NCI-H2196 treated with DMSO at 0.1 percent for 48 hours (cell line): Measurements from ENCODE around the gene TTC23.

ENCODE experiments used
- DNase-seq: peaks from one replicate; lab custom pipeline; 2025; ENCODE audit not compliant: unreplicated experiment; lab: John Stamatoyannopoulos, UW

Gene TTC23, protein sequence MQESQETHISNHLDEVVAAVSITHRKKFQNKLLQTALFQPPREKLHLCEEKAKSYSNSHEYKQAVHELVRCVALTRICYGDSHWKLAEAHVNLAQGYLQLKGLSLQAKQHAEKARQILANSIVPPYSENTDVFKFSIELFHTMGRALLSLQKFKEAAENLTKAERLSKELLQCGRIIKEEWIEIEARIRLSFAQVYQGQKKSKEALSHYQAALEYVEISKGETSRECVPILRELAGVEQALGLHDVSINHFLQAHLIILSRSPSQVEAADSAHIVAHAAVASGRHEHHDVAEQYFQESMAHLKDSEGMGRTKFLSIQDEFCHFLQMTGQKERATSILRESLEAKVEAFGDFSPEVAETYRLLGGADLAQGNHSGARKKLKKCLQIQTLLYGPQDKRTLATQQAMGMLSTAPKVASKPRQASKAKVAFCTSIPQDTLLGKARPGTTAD

DNA sequence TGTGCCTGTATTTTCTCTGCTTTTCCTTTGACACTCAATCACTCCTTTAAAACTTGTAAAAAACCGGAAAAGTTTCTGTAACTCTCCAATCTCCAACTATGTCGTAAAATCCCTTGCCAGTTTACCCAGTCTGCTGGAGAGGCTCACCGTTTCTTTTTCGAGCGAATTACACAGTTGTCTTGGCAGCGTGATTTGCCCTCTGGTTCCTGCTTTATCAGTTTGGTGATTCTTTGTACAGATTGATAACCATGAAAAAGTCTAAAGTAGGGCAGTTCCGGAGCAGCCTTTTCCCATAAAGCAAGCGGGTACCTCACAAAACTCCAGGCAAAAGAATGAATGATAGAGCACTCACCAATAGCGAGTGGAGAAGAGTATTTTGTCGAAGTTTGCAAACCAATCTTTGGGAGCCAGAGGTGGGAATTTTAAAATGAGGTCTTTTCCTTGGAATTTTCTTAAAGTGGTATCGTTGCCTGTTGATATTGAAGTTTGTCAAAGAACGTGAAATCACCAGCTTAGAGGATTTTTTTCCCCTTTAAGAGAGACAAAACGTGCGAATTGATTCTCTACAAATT lies at the start of gene TTC23:
Gene TTC23, minus strand, starts transcription at position 312 of the 572 bp plus-strand sequence. CDS start 20,869 bp downstream, outside the sequence.
- DNase-seq = no peak

DNA sequence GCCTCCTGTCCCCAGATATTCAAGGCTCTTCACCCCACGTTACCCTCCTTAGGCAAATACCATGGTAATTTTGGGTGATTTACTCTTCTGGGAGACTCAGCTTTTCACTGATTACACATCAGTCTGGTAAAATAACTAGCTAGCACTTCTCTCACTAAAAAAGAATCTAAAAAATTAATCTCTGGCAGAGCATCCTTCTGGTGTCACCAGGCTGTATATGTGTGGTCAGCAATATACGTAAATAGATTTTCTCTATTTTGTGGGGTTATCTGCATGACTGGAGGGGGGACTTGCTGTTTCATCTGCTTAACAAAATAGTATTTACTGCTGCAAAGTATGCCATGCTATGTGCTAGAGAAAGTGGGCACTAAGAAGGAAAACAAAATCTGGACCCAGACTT lies 47.0 kb upstream of the TTC23 start:
- DNase-seq = no peak

DNA sequence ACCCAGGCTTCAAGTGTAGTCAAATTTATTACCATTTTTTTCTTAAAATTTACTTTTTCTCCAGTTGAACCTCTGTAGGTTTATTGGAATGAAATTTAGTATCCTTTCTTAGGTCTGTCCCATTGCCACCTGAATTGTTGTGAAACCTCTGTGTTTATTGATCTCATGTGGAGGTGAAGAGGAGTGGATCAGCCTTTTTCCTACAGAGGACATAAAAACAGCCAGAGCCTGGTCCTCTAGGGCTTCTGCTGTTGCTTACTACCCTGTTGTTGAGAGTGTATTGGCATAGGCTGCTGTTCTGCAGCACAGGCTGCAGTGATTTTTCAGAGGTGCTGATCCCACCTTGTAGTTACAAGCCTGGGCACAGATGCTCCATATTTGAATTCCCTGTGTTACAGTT lies 46.5 kb upstream of the TTC23 start:
- DNase-seq = no peak

DNA sequence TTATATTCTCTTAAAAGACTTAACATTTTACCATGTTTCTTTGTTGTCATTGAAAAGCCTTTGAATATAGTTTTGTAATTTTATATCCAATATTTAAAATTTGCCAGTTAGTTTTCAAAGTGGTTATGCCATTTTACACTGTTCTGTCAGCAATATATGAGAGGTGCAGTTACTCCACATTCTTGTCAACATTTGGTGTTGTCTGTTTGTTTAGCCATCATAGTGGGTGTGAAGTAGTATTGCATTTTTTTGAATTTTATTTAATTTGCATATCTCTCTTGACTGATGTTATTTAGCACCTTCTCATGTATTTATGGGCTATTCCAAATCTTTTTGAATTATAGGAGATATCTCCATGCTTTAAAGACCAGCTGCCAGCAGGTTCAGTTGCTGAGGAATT lies 42.3 kb upstream of the TTC23 start:
- no peak for DNase-seq

DNA sequence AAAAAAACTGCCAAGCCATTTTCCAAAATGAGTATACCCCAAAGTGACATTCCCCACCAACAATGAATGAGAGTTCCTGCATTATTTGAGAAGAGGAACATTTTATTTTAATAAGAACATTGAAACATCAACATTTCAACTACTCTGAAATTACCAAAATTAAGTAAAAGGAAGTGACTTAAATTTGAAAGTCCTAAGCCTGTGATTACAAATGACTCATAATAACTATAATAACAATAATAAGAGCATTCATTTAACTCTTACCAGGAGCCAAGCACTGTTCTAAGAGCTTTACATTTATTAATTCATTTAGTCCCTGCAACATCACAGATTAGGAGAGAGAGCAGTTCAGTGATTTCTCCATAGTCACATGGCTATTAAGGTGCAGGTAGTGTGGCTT lies 34.3 kb upstream of the TTC23 start:
- no peak for DNase-seq

DNA sequence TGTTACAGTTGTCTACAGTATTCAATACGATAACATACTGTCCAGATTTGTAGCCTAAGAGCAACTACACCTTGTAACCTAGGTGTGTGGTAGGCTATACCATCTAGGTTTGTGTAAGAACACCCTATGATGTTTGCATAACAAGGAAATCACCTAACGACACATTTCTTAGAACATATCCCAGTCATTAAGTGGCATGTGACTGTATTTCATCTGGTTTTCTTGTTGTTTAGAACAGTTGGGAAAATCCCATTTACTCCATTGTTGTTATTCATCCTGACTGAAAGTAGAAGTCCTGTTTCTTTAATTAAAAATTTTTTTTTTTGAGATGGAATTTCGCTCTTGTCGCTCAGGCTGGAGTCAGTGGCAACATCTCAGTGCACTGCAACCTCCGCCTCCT lies 33.2 kb upstream of the TTC23 start:
- DNase-seq = no peak

DNA sequence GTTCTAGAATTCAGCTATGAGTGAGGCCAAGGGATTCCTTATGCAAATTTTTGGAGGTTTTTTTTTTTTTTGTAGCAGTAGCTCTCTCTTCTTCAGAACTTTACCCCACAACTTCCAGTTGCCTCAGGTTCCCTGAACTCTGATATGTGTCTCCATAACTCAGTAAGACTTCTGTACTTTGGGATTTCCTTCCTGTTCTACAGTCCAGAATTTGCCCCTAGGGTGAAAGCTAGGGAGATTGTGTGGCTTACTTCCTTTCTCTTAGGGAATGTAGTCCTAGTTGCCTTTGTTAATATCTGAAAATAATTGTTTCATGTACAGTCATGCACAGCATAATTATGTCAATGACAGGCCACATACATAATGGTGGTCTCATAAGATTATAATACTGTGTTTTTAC lies 32.7 kb upstream of the TTC23 start:
- no peak for DNase-seq

DNA sequence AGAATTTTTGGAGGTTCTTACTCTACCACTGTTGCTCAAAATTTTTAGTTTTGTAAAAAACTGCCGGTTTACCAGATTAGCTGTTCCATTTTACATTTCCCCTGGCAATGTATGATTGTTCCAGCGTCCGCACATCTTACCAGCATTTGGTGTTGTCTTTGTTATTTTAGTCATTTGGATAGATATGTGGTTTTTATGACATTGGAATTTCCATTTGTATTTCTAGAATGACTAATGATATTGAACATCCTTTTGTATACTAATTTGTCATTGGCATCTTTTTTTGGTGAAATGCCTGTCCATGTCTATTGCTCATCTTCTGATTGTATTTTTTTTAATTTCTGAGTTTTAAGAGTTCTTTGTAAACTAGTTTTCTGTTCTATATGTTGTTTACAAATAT lies 30.4 kb upstream of the TTC23 start:
- no peak for DNase-seq

DNA sequence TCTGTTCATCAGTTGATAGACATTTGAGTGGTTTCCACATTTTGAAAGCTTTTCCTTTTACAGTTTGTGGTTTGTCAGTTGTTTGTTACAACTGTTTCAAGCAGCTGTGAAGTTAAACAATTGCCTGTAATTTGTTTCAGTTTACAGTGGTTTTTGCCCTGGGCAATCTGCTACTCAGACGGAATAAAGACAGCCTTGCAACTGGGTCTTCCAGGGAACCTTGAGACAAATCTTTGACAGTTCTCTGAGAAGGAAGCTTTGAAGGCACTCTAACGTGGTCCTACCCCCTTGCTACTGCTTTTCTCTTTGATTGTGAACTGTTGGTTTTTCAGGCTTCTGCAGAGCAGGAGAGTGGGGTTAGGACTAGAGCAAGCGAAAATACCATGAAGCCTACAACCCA lies 29.9 kb upstream of the TTC23 start:
- DNase-seq = no peak

DNA sequence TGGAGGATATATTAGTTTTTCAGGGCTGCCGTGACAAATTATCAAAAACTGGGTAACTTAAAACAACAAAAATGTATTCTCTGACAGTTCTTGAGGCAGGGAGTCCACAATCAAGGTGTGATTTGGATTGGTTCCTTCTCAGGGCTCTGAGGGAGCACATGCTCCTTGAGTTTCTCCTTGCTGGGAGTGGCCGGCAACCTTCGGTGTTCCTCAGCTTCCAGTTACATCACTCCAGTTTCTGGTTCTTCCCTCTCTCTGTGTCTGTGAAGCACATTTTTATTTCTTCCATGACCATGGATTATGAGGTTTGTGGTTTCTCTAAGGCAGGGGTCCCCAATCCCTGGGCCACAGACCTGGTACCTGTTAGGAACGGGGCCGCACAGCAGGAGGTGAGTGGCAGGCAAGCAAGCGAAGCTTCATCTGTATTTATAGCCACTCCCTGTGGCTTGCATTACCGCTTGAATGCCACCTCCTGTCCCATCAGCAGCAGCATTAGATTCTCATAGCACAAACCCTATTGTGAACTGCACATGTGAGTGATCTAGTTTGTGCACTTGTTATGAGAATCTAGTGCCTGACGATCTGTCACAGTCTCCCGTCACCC lies 26.2 kb upstream of the TTC23 start:
- DNase-seq = no peak

DNA sequence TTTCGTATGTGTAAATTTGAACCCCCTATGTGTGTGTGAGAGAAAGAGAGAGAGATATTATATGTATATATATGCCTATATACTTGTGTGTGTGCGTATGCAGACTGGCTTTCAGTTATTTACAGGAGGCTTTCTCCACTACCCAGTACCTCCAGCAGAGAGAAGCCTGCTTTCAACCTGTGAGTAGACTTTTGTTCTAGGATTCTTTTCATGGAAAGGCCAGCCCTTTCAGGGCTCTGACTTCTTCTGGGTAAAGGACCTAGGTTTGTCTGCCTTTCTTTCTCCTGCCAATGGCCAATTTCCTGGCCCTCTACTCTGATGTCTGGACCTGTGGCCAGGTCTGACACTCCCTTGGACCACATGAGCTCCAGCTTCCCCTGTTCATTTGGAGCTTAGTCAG lies 25.7 kb upstream of the TTC23 start:
- no peak for DNase-seq

DNA sequence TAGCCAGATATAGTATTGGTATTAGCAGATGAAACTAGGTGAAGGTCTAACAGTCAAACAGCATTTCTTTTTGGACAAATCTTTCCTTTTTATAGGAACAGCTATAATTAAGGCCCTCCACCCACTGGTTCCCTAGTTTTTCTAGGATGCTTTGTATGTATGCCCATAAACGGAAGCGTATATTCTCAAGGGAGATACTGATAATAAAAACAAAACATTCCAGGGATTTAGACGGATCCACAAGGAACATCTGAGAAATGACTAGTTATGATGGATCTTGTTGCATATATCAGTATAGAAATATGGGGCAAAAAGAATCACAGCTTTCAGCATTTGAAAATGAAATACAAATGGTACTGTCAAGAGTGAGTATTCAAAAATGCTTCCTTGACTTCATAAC lies 24.4 kb upstream of the TTC23 start:
- no peak for DNase-seq

DNA sequence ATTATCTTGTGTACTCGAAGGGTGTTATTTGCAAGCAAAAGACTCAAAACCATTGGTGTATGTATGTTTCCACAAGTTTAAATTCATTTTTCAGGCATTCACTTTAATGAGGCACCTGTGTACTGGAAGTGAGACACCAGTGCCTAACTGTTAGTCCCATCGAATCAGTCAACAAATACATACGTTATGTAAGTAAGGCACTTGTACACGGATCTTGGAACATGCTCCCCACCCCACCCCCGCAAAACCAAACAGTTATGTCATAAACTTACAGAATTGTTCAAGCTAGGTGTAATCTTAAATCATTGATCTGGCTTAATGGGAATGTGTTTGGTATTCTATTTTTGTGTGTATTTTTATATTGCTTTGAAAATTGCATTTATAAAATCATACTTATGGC lies 19.1 kb upstream of the TTC23 start:
- no peak for DNase-seq

DNA sequence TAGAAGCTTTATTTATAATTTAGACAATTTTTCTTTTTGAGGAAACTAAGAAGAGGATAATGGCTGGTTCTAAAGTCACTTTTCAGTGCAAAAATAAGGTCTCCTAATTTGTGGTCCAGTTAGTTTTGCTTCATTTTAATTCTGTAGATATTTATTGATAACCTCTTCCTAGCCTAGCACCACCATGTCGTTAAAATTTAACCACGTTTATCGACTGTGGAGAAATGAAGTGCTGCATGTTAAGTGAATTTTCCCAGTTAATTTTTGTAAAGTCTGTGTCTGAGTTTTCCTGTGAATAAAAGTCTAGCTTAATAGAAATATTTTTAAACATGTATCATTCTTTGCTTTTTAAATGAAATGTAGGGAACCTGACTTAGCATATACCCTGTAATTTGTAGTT lies 18.6 kb upstream of the TTC23 start:
- DNase-seq = no peak

DNA sequence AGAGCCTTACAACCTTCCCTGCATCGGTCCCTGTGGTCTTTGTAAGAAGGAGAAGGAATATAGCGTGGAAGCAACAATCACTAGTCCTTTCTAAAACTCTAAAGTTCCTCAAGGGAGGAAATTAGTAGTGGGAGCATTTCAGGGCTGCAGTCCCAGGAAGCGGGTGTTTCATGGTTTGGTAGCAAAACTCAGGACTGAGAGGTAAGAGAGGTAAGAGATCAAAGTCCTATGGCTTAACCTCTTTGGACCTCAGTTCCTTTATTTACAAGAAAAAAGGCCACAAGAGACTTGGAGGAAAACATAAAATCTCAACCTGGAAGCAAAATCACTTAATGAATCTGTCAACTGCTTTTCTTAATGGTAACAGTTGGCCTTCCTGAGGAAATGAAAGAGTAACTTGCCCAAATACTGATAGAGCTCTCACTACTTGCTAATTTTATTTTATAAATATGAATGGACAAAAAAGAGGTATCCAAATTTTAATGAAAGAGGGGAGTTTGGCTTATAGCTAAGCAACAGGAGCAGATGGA lies 16.2 kb upstream of the TTC23 start:
- DNase-seq = no peak

DNA sequence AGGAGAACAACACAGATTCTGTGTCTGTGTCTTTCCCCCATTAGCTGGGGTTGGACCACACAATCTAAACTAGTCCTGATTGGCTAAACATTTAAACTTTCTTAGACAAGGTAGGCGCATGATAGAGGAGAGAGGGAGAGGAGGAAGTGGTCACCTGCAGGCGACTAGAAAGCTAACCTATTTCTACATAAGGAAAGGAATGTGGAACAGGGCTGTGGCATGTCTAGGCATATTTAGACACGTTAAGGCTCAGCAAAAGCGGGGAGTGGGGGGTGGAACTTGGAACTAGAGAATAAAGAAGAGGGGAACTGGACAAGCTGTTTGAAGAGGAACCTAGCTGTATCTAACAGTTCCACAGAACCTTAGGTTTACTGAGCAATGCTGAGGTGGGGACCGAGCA lies 14.7 kb upstream of the TTC23 start:
- no peak for DNase-seq

DNA sequence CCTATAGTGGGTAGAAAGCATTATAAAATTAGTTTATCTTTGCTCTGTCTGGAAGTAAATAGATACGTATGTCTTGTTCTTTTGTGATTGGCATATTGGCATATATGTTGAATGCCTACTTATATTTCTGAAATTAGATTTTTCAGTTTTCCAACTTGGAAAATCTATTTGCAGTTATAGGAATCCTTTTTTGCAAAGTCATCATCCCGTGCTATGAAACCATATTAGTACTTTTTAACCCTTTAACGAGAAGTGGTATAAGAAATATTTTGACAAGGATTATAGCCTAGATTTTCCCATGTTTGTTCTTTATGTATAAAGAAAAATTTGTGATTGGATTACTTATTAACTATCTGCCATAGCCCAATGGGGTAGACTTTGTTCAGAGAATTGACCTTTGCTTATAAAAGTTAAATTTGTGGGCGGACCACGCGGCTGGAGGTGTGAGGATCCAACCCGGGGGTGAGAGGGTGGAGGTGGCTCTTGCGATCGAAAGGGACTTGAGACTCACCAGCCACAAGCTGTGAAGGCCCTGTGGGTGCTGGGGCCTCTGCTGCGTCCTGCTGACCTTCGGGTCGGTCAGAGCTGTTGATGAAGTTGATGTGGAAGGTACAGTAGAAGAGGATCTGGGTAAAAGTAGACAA lies 7.8 kb upstream of the TTC23 start:
- DNase-seq = no peak

DNA sequence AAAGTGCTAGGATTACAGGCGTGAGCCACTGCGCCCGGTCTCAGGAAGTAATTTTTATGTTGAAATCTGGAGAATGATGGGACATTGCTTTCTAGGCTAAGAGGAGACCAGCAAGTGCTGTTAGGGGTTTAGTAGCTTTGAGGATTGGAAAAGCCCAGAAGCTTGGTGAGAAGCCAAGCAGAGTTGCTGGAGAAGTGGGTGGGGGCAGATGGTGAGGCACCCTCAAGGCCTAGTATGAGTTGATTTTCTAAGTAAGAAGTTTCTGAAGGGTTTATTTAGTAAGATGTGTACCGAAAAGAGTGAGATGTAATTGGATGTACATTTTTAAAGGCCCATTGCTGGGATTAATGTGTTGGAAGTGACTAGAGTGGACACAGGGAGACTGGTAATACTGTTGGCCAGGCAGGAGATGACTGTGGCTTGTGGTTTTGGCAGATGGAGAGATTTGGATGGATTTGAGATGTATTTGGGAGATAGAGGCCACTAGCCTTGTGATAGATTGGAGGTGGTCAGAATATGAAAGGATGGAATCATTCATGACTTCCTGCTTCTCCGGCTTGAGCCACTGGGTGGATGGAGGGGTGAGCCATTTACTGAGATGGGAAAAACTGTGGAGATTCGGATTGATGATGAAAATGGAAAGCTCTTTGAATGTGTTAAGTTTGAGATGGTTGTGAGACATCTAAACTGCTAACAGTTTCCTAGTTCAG lies 4.2 kb upstream of the TTC23 start:
- no peak for DNase-seq

DNA sequence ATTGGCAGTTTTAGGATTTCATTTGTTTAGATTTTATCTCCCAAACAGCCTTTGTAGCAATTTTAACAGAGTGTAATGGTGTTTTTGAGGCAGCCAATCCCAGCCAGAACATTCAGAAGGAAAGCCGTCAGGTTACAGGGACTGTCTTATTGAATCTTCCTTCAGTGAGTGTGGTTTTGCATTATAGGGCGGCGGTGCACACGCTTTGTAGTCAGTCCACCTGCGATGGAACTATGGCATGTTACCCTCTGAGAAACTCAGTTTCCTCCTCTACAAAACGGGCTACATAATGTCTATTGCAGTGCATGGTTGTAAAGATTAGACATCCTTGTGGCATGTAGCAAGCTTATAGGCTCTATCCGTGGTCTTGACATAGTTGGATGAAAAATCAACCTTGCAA lies 2.9 kb upstream of the TTC23 start:
- no peak for DNase-seq

DNA sequence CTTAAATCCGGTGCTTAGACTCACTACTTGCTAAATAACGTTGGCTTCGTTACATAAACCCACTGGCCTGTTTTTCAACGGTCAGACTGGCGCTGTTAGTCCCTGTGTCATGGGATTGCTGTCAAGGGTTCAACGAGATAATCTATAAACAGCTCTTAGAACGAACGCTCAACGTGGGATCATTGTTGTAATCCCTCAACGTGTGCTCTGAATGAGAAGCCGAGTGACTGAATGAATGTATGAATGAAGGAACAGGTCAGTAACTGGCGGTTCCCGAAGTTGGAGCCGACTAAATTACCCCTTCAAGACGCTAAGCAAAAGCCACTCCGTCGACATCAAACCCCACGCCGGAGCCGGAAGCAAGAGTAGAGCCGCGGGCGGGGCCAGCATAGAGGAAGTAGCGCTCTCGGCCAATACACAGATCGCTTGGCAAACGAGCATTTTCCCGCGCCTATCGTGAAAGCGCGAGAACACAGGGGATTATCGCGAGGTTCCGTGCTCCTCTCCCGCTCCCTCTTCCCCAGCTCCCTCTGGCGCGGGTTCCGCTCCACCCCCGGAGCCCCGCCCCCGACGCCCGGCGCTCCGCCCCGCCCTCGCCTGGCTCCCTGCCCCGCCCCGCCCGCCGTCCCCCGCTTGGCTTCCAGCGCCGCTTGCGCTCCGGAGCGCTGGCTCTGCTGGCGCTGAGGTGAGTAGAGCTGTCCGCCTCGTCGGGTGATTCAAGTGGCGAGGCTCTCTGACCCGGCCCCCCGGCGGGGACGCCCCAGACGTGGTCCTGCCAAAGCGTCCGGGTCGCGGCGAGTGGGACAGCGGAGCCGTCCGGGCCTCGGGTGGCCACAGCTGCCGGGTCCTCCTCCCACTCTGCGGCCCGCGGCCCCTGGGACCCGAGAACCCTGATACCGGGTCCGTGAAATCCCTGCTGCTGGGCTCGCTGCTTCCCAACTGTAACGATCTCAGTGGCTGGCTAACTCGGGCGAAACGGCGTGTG lies 1.8 kb upstream of the TTC23 start, which contains the start of gene LRRC28:
Gene LRRC28, plus strand, starts transcription at position 625 of the 985 bp plus-strand sequence. CDS start 4,477 bp downstream, outside the sequence.
- DNase-seq = peak; percentile 88
